ENCODE data around the gene MIXL1.

The MIXL1 gene

GRCh38 chr1:226223157-226223785 lies at the start of gene MIXL1:
MIXL1 (plus strand) TSS chr1:226223664; CDS start chr1:226223682, 18 bp downstream.
- TF ChIP-seq, protein P1, sequence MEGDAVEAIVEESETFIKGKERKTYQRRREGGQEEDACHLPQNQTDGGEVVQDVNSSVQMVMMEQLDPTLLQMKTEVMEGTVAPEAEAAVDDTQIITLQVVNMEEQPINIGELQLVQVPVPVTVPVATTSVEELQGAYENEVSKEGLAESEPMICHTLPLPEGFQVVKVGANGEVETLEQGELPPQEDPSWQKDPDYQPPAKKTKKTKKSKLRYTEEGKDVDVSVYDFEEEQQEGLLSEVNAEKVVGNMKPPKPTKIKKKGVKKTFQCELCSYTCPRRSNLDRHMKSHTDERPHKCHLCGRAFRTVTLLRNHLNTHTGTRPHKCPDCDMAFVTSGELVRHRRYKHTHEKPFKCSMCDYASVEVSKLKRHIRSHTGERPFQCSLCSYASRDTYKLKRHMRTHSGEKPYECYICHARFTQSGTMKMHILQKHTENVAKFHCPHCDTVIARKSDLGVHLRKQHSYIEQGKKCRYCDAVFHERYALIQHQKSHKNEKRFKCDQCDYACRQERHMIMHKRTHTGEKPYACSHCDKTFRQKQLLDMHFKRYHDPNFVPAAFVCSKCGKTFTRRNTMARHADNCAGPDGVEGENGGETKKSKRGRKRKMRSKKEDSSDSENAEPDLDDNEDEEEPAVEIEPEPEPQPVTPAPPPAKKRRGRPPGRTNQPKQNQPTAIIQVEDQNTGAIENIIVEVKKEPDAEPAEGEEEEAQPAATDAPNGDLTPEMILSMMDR (IDR thresholded peaks at IDR 0.05; ENCODE audit: low read depth, low read length): no peak
- DNase-seq (ENCODE audit: extremely low read depth, low read depth): no peak

DNA sequence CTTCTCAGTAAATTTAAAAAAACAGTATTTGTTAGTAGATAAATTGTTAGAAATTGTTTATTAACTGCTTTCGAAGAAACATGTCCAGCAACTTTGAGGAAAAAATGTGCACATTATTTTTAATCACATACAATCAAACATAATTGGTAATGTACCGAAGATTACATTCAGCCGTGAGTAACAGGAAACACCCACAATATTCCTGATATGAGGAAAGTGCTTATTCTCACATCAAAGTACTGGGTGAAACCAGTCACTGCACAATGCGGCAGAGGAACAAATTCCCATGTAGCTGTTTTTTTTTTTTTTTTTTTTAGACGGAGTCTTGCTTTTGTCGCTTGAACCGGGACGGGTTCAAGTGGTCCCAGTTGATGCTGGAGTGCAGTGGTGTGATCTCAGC lies 46.6 kb upstream of the MIXL1 start:
- TF ChIP-seq, protein P1 (IDR thresholded peaks at IDR 0.05; ENCODE audit: low read depth, low read length): no peak

GRCh38 chr1:226181996-226182714 lies 41.3 kb upstream of the MIXL1 start:
- DNase-seq (ENCODE audit: extremely low read depth, low read depth): peak; percentile 19
- TF ChIP-seq, protein P1 (IDR thresholded peaks at IDR 0.05; ENCODE audit: low read depth, low read length): peak; percentile 31

More for the DNA sequence above, 46.6 kb upstream of the MIXL1 start:
- DNase-seq (ENCODE audit: extremely low read depth, low read depth): no peak

DNA sequence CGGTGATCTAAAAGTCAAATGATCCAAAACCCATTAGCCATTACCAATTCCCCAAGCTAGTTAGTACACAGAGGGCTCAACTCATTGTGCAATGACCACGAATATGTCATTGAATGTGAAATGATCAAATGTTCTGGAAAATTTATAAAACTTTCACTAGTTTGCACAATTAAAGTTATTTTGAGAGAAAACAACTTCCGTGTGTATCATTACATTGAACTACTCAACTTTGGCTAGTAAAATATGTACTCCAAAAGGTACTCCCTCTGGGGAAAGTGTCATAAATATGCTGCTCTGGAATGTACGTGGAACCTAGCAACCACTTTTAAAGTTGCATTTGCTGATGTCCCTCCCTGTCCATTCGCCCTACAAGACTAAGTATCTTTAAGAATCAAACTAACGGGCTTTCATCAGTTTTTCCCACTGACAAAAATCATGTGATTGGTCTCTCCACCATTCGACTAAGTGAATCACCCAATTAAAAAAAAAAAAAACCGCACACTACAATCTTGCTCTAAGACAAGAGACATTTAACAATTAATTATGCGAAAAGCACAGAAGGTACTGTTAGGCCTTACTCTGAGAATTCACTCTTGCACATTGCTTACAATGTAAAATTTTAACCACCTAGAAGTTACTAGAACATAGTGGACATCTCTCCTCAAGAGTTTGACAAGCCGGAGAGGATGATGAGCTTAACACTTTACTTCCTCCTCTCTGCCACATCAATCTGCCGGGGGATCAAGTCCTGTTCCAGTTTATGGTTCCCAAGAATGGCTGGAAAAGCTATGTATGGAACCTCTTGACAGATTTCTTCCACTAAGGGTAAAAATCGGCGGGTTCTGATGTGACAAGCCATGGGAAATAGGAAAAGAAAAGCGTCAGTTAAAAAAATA lies 38.1 kb upstream of the MIXL1 start:
- TF ChIP-seq, protein P1 (IDR thresholded peaks at IDR 0.05; ENCODE audit: low read depth, low read length): no peak
- DNase-seq (ENCODE audit: extremely low read depth, low read depth): no peak

DNA sequence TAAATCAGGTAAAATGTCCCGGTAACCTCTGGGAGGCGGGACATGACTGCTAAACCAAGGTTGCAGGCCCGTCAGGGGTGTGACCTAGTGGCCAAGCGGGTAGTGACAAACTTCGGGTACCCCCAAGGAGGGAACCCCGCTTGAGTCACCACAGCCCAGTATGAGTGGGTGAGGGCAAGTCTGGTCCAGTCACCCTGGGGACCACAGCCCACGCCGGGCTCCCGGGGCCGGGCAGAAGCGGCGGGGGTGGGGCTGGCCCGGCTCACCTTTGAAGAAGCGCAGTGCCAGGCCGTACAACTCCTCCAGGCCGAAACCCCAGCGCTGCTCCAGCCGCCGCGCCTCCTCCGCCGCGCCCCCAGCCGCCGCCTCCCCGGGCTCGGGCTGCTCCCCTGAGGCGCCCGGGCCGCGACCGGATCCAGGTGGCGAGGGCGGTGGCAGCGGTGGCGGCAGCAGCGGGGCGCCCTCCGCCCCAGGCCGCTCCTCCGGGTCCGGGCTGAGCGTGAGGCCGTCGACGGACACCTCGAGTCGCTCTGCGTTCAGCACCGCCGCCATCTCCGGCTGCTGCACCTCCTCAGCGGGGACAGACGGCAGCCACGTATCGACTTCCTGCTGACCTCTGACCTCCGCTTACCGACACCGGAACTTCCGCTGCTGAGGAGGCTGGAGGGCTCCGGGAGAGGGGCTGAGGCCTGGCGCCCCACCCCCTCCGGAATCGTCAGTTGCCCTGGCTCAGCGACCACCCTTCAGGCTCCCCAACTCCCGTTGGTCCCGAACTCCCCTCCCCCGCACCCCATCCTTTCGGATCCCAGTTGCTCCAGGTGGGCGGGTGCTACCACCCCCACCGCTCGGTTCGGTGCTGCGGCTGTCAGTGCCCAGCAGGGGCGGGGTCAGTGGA lies 37.1 kb upstream of the MIXL1 start, which contains the start of gene ACBD3:
TSS of gene ACBD3 (minus strand) at position 618 of the 895 bp plus-strand sequence. CDS start at position 552, 66 bp downstream.
- DNase-seq (ENCODE audit: extremely low read depth, low read depth): peak; percentile 60
- TF ChIP-seq, protein P1 (IDR thresholded peaks at IDR 0.05; ENCODE audit: low read depth, low read length): no peak; the same call in 1 of the 2 replicates

DNA sequence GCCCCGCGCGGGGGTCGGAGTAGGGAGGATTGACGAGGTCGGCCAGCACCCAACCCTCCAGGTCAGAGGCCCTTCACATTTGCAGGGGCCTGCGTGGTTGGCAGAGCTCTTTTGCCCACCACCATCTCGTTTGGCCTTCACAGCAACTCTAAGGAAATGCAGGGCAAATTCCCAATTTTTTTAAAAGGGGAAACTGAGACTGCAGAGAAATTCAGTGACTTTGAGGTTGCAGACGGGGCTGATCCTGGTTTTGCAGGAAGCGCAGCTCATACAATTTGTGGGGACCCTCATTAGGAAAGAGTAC lies 36.5 kb upstream of the MIXL1 start:
- TF ChIP-seq, protein P1 (IDR thresholded peaks at IDR 0.05; ENCODE audit: low read depth, low read length): no peak

More for the DNA sequence above, 36.5 kb upstream of the MIXL1 start:
- DNase-seq (ENCODE audit: extremely low read depth, low read depth): no peak

Data from AG09319 (cell line).